Esophagus muscularis mucosa (tissue), 4 donors: ENCODE results near the gene SGTB.

ENCODE experiments used
- EP300 ChIP-seq: sonication (generic); formaldehyde crosslinking; IDR thresholded peaks from one replicate; pipeline ENCODE4 v1.6.1; 2017; ENCODE audit warnings: antibody characterized with exemption
- POLR2A ChIP-seq: fragments of 450-650 bp; IDR thresholded peaks from one replicate; pipeline ENCODE4 v1.6.1; 2017; ENCODE audit warnings: antibody characterized with exemption, moderate library complexity, mild to moderate bottlenecking, low read depth
- POLR2AphosphoS5 ChIP-seq, 2 donors: sonication (generic); formaldehyde crosslinking; IDR thresholded peaks; one replicate each; pipeline ENCODE4 v1.6.1; 2017; ENCODE audit warnings: antibody characterized with exemption in 2 of 2
- TF ChIP-seq, protein P1 (sequence below), 3 experiments: fragments of 200-600 bp in 2 of 3; fragments of 450-650 bp in 1 of 3; sonication (generic) in 2 of 3; IDR thresholded peaks; one replicate each; pipeline ENCODE4 v1.5.1; 2017 to 2019; ENCODE audit warnings: antibody characterized with exemption in 3 of 3, mild to moderate bottlenecking in 2 of 3, moderate library complexity in 1 of 3

DNA sequence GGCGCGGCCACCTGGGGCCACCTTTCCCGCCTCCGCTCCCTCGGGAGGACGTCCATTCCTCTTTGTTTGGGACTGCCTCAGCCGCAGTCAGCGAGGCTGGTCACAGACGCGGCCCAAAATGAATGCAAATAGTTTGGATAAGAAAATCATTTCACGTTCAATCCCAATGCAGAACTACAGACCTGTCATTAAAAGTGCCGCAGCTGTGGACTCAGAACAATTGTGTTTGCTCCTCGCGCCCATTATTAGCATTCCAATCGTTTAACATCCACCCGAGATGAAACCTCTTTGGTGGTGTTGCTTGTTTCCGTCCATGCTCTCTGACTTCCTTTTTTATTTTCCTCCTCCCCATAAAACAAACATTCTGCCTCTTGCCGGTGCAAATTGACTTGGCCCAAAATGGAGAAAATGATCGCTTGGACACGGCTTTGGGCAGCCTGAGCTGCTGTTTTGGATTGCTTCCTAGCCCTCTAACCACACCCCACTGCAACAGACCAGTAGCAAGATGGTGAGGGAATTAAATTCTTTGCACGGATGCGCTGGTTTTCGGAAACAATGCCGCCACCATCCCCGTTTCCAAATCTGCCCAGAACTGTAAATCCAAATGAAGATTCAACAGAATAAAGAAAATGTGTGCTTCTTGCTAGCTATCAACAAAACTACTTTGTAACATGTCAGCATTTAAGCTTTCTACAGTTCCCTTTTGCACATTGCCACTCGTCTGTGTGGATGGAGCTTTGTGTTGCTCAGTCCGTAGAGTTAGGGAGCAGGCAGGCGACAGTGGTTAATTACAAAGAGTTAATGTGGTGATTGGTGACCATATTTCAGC lies 880 bp upstream of the SGTB start:
- TF ChIP-seq POLR2AphosphoS5 (IDR thresholded peaks at IDR 0.05): no peak
- TF ChIP-seq, protein P1, sequence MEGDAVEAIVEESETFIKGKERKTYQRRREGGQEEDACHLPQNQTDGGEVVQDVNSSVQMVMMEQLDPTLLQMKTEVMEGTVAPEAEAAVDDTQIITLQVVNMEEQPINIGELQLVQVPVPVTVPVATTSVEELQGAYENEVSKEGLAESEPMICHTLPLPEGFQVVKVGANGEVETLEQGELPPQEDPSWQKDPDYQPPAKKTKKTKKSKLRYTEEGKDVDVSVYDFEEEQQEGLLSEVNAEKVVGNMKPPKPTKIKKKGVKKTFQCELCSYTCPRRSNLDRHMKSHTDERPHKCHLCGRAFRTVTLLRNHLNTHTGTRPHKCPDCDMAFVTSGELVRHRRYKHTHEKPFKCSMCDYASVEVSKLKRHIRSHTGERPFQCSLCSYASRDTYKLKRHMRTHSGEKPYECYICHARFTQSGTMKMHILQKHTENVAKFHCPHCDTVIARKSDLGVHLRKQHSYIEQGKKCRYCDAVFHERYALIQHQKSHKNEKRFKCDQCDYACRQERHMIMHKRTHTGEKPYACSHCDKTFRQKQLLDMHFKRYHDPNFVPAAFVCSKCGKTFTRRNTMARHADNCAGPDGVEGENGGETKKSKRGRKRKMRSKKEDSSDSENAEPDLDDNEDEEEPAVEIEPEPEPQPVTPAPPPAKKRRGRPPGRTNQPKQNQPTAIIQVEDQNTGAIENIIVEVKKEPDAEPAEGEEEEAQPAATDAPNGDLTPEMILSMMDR (IDR thresholded peaks at IDR 0.05): no peak
- TF ChIP-seq POLR2A: no peak
- TF ChIP-seq EP300: no peak
